Measurements from ENCODE around the gene GLB1L2. TPM values are rescaled to one million over a fixed set of nuclear protein-coding genes. Genes with fewer than 3 reads are reported as not detected.
"Not testable (repeated sequence)": the region's sequence is repeated elsewhere in the genome, so short reads cannot be mapped to it uniquely, and the experiment has no call there.

The GLB1L2 gene
- total RNA-seq, 1 donor from 2014 or later = 14.7 TPM

DNA sequence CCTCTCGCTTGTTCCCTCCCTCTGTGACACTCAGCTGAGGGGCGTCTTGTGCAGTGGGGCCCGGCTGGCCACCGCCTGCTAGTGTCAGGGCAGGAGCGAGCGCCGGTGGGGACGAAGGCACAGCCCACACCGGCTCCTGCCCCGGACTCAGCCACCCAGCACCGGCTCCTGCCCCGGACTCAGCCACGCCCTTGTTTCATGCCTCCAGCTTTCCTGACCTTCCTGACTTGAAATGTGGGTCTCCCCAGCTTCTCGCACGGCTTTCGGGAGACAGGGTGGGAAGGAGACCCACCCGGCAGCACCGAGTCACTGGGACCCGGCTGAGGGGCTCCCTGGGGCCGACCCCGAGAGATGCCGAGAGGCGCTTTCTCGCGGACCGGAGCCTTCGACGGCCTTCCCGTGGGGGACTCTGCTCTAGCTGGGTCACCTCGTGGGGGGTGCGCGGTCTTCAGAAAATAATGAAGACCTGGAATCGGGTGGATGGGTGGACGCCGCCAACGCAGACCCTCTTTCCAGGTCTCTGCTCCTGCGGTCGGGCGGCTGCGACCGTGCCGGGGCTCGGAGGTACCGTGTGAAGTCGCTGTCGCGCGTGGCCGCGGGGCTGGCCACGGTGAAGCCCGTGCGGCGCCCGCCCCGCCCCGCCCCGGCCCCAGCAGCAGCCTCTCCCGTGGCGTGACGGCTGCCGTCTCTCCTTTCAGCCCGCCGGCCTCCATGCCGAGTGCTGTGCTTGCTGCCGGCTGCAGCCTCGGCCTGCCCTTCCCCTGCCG lies 10.2 kb downstream of the GLB1L2 start:
- H3K4me3 ChIP-seq (ENCODE audit: low read depth, low read length) = no peak overlapping the region
- DNase-seq (ENCODE audit: low read depth) = no peak
- TF ChIP-seq, protein P1, sequence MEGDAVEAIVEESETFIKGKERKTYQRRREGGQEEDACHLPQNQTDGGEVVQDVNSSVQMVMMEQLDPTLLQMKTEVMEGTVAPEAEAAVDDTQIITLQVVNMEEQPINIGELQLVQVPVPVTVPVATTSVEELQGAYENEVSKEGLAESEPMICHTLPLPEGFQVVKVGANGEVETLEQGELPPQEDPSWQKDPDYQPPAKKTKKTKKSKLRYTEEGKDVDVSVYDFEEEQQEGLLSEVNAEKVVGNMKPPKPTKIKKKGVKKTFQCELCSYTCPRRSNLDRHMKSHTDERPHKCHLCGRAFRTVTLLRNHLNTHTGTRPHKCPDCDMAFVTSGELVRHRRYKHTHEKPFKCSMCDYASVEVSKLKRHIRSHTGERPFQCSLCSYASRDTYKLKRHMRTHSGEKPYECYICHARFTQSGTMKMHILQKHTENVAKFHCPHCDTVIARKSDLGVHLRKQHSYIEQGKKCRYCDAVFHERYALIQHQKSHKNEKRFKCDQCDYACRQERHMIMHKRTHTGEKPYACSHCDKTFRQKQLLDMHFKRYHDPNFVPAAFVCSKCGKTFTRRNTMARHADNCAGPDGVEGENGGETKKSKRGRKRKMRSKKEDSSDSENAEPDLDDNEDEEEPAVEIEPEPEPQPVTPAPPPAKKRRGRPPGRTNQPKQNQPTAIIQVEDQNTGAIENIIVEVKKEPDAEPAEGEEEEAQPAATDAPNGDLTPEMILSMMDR (conservative IDR thresholded peaks at IDR 0.05; ENCODE audit: low read depth, low read length) = no peak

DNA sequence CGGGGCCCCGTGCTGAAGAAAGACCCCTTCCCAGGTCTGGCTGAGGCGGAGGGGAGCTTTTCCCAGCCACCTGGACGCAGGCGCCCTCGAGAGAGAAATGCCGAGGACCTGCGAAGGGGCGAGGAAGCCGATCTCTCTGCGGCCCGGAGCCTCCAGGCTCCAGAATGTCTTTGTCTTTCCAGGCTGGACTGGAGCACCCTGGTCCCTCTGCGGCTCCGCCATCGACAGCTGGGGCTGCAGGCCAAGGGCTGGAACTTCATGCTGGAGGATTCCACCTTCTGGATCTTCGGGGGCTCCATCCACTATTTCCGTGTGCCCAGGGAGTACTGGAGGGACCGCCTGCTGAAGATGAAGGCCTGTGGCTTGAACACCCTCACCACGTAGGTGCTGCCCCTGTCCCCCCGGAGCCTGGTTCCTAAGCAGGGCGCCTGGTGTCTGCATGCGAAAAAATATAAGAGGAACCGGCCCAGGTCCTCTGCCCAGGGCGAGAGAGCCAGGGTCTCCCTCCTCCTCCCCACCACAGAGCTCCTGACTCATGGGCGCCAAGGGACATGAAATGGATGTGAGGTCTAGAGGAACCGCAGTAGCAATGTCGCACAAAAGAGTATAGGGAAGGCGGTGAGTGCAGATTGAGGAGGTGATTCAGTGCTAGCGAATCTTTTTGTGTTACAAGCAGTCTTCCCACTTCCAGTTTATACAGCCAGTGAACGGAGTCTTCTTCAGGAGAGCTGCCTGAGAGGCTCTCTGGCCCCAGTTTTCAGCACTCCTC lies 11.0 kb downstream of the GLB1L2 start:
- no peak overlapping the region for H3K4me3 ChIP-seq (ENCODE audit: low read depth, low read length)
- no peak for DNase-seq (ENCODE audit: low read depth)
- TF ChIP-seq, protein P1 (conservative IDR thresholded peaks at IDR 0.05; ENCODE audit: low read depth, low read length) = no peak

DNA sequence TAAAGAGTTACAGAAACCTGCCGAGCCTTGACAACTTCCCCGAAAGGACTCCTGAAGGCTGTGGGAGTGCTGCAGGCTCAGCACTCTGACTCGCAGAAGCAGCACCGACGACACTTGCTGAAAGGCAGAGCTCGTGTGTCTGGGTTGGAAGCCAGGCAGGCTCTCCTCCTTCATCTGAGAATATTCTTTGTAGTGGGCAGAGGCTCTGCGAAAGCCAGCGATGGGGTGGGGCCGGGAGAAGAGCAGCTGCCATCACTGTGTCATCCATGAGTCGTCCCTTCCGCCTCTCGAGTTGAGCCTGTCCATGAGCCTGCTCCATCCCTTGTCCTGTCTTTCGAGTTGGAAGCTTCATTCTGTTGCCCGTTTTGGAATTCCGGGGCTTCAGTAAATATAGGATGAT lies 11.9 kb downstream of the GLB1L2 start:
- TF ChIP-seq, protein P1 (conservative IDR thresholded peaks at IDR 0.05; ENCODE audit: low read depth, low read length) = no peak
- H3K4me3 ChIP-seq (ENCODE audit: low read depth, low read length) = no peak overlapping the region
- DNase-seq (ENCODE audit: low read depth) = no peak

DNA sequence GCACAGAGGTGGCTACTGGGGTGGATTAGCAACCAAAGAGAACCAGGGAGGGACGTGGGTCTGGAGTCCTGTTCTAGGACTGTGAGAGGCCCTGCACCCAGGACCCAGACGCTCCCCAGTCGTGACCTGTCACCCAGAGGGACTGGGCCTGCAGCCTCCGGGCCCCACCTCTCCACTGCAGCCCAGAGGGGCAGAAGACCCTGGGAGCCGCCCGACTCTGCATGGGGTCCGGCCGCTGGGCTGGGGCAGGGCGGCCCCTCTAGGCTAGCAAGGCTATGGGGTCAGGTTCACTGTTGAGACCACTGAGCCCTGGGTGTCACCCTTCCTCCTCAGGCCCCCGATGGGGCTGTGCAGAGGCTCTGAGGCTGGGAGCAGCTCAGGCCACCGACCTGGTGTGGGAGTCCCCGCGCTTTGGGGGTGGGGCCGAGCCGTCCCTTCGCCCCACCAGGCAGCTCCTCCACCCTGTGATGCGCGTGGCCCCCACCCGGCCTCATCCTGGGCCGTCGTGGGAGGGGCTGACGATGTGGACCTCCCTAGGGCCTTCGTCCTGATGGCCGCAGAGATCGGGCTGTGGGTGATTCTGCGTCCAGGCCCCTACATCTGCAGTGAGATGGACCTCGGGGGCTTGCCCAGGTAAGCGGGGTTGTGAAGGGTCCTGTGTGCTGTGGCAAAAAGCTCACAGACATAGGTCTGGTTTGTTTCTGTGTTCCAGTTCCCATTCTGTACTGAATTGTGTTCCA lies 12.9 kb downstream of the GLB1L2 start:
- not testable (repeated sequence) for DNase-seq (ENCODE audit: low read depth); H3K4me3 ChIP-seq (ENCODE audit: low read depth, low read length)

DNA sequence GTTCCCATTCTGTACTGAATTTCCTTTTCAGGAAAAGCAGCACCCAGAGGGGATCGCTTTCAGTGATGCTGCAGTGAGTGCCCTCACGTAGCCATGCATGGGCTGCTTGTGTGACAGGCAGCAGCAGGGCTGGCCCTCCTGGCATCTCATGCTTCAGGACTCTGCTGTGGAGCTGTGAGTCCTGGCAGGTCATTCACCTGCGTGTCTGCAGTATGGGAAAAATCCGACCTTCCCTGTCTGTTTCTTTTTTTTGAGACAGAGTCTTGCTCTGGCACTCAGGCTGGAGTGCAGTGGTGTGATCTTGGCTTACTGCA lies 13.4 kb downstream of the GLB1L2 start:
- TF ChIP-seq, protein P1 (conservative IDR thresholded peaks at IDR 0.05; ENCODE audit: low read depth, low read length) = no peak
- DNase-seq (ENCODE audit: low read depth) = no peak
- H3K4me3 ChIP-seq (ENCODE audit: low read depth, low read length) = no peak overlapping the region

DNA sequence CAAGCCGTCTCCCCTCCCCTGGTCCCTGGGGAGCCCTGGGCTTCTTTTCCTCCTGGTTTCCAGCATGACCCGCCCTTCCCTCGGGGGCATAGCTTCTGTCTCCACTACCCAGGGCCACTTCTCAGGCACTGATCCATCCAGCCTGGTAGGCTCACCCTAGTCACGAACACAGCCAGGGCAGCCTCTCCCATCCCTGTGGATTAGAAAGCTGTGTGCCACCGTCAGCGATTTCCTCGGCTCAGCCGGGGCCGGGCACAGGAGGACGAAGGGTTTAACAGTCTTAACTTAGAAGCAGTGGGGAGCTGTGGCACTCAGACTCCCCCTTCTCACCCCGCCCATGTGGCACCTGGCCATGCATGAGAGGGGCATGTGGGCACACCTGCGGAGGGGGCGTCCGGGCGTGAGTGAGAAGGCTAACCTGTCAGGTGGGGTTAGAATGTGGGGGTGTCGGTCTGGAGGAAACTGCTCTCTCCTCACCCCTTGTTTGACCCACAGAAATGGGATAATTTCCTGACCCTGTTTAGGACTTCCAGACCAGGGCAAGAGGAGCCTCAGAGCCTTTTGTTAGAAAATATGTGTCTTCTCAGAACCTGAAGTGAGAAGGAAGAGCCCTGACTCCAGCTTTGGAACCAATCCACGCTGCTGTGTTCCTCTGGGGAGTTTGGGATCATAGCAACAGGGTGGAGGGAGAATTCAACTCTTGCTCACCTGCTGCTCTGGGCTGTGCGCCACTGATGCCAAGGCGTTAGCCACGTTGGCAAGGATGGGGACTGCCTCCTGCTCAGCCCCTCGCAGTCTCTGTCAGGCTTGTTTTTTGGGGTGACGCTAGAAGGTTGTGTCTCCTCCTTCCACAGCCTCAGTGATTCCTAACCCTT lies 14.6 kb downstream of the GLB1L2 start:
- TF ChIP-seq, protein P1 (conservative IDR thresholded peaks at IDR 0.05; ENCODE audit: low read depth, low read length) = no peak
- no peak for DNase-seq (ENCODE audit: low read depth)
- no peak overlapping the region for H3K4me3 ChIP-seq (ENCODE audit: low read depth, low read length)
